Measurements from ENCODE around the gene ESYT3. TPM values are rescaled to one million over a fixed set of nuclear protein-coding genes. Genes with fewer than 3 reads are reported as not detected.

The ESYT3 gene
- total and polyA plus RNA-seq, 2 of the 8 experiments (the other 6 are each of a cell fraction or from before 2014, with no cell fraction given) = 4.4 to 7.3 TPM

DNA sequence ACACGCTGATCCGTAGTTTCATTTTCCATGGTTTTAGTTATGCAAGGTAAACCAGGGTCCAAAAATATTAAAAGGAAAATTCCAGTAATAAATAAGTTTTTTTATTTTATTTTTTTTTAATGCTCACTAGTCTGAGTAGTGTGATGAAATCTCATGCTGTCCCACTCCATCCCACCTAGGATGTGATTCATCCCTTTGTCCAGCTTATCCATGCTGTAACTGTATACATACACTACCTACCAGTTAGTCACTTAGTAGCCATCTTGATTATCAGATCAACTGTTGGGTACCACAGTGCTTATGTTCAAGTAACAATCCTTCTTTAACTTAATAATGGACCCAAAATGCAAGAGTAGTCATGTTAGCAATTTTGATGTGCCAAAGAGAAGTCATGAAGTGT lies 75.2 kb downstream of the ESYT3 start:
- no peak for DNase-seq (ENCODE audit: low read depth in 1 of 2, low spot score in 2 of 2)
- H3K36me3 ChIP-seq (ENCODE audit: control insufficient read depth in 2 of 4, insufficient read depth in 4 of 4, low read length in 3 of 4) = no peaks in the 10 kb centered on the region
- no peak overlapping the region for H4K5ac ChIP-seq (ENCODE audit: insufficient read length, low read depth, low read length)
- H3K27me3 ChIP-seq (replicated peaks in 1 of 4; ENCODE audit: control insufficient read depth in 3 of 4, extremely low read depth in 1 of 4, insufficient read depth in 3 of 4, low read length in 3 of 4) = no peaks in the 10 kb centered on the region
- WGBS, 2 experiments (ENCODE audit: extremely low coverage in 1 of 2, insufficient coverage in 1 of 2, insufficient read length in 1 of 2, insufficient replicate concordance in 2 of 2, low coverage in 1 of 2, low lambda C conversion rate in 2 of 2, missing lambda C conversion rate in 1 of 2) = 93% methylated on average over 2 of the region's 2 CpGs; no CpG with 5 or more reads in 1 of the 2 experiments
- H3K9me3 ChIP-seq (ENCODE audit: insufficient read depth in 2 of 2, low read depth in 1 of 2, low read length in 1 of 2) = no peaks in the 10 kb centered on the region
- no peak overlapping the region for H2BK12ac ChIP-seq (ENCODE audit: low read depth, low read length)
- H3K4me3 ChIP-seq (ENCODE audit: extremely low read depth in 1 of 4, insufficient read depth in 2 of 4, low read depth in 3 of 4, low read length in 4 of 4) = no peak overlapping the region
- no peak for FAIRE-seq
- H3K4me1 ChIP-seq (replicated peaks in 1 of 4; ENCODE audit: control insufficient read depth in 3 of 4, insufficient read depth in 4 of 4, low read length in 3 of 4) = peaks cover 0 to 3% (median 0%) of the 10 kb centered on the region in 4 experiments; a peak in 1 of 7 replicates
- no peak overlapping the region for H3K18ac ChIP-seq (ENCODE audit: extremely low read depth, low read length)
- no peak overlapping the region for H3K4me2 ChIP-seq (ENCODE audit: insufficient read depth in 1 of 2, low read depth in 2 of 2, low read length in 2 of 2)
- H3K23ac ChIP-seq (ENCODE audit: insufficient read length) = no peak overlapping the region
- H3K23me2 ChIP-seq (ENCODE audit: low read depth, low read length) = no peaks in the 10 kb centered on the region
- no peak overlapping the region for H2BK20ac ChIP-seq (ENCODE audit: low read length)
- ChIA-PET POLR2A (ENCODE audit: partially characterized antibody) (no interaction called here), CTCF (ENCODE audit: partially characterized antibody) (no interaction called here)
- H3K9ac ChIP-seq (replicated peaks in 1 of 4; ENCODE audit: extremely low read depth in 1 of 4, low read depth in 3 of 4, low read length in 3 of 4) = no peak overlapping the region
- H4K8ac ChIP-seq (ENCODE audit: extremely low read depth, insufficient read depth, low read length) = no peak overlapping the region
- no peak overlapping the region for H2BK5ac ChIP-seq (ENCODE audit: low read depth, low read length)
- no peak overlapping the region for H2AK5ac ChIP-seq (ENCODE audit: low read depth, low read length)
- H2AFZ ChIP-seq (ENCODE audit: low read length) = no peak overlapping the region
- no peak overlapping the region for H3K56ac ChIP-seq (replicated peaks; ENCODE audit: insufficient read length, low read depth, low read length)
- H3K14ac ChIP-seq (ENCODE audit: insufficient read length) = no peak overlapping the region
- H3K79me2 ChIP-seq (ENCODE audit: control insufficient read depth in 1 of 2, insufficient read depth in 2 of 2, low read length in 2 of 2) = no peaks in the 10 kb centered on the region
- no peaks in the 10 kb centered on the region for H3K79me1 ChIP-seq (ENCODE audit: low read depth, low read length)
- H4K20me1 ChIP-seq (replicated peaks in 1 of 2; ENCODE audit: control insufficient read depth in 1 of 2, insufficient read depth in 2 of 2, low read length in 2 of 2) = no peaks in the 10 kb centered on the region
- H3K4ac ChIP-seq (replicated peaks; ENCODE audit: insufficient read length, low read depth, low read length) = no peak overlapping the region
- no peak overlapping the region for H4K91ac ChIP-seq (replicated peaks; ENCODE audit: insufficient read length, low read length)
- no peak overlapping the region for H3K27ac ChIP-seq (ENCODE audit: low read depth, low read length)
- no peak overlapping the region for H2BK15ac ChIP-seq (ENCODE audit: low read length)
- no peak overlapping the region for H2BK120ac ChIP-seq (replicated peaks; ENCODE audit: low read depth, low read length)
- no peak for TF ChIP-seq RBBP5 (IDR thresholded peaks at IDR 0.05; ENCODE audit: borderline replicate concordance, low read depth, low read length)
- no peak for TF ChIP-seq ZNF274 (IDR thresholded peaks at IDR 0.05; ENCODE audit: borderline replicate concordance, extremely low read depth, low read length)
- TF ChIP-seq JUND (IDR thresholded peaks at IDR 0.05; ENCODE audit: low read length) = no peak
- no peak for TF ChIP-seq ASH2L (IDR thresholded peaks at IDR 0.05; ENCODE audit: low read length)
- TF ChIP-seq, protein P1, sequence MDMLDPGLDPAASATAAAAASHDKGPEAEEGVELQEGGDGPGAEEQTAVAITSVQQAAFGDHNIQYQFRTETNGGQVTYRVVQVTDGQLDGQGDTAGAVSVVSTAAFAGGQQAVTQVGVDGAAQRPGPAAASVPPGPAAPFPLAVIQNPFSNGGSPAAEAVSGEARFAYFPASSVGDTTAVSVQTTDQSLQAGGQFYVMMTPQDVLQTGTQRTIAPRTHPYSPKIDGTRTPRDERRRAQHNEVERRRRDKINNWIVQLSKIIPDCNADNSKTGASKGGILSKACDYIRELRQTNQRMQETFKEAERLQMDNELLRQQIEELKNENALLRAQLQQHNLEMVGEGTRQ (IDR thresholded peaks at IDR 0.05; ENCODE audit: low read length) = no peak
- TF ChIP-seq, protein P2, sequence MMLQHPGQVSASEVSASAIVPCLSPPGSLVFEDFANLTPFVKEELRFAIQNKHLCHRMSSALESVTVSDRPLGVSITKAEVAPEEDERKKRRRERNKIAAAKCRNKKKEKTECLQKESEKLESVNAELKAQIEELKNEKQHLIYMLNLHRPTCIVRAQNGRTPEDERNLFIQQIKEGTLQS (IDR thresholded peaks at IDR 0.05; ENCODE audit: insufficient read depth, low read depth, low read length) = no peak
- TF ChIP-seq KDM1A (IDR thresholded peaks at IDR 0.05; ENCODE audit: borderline replicate concordance, low read length) = no peak
- TF ChIP-seq CREB1 (IDR thresholded peaks at IDR 0.05) = no peak
- no peak for TF ChIP-seq HDAC6 (IDR thresholded peaks at IDR 0.05; ENCODE audit: low read depth, low read length)

Measured in H1 (cell line).